ENCODE results near the gene RAB28.

RAB28 gene

GRCh38 chr4:13328591-13328990 is 155.5 kb downstream of the RAB28 start:
- no peak overlapping the region for H3K27ac ChIP-seq
- no peak for TF ChIP-seq CTCF (conservative IDR thresholded peaks at IDR 0.05)

DNA sequence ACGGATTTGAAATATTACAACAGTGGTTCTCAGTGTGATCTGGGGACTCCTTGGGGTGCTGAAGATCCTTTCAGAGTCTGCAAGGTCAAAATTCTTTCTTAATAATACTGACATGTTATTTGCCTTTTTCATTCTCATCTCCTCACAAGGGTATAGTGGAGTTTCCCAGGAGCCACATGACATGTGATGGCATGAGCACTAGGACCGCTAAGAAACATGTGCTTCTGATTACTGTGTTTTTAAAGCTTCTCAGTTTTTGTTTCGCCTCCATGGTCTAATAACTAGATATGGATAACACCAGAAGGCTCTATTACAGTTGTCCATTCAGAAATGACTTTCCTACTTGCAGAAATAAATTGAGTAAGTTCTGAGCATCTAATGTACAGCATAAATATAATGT is 156.1 kb downstream of the RAB28 start:
- no peak overlapping the region for H3K27ac ChIP-seq
- TF ChIP-seq CTCF (conservative IDR thresholded peaks at IDR 0.05), result no peak

GRCh38 chr4:13325744-13326143 is 158.4 kb downstream of the RAB28 start:
- H3K27ac ChIP-seq, result no peak overlapping the region

DNA sequence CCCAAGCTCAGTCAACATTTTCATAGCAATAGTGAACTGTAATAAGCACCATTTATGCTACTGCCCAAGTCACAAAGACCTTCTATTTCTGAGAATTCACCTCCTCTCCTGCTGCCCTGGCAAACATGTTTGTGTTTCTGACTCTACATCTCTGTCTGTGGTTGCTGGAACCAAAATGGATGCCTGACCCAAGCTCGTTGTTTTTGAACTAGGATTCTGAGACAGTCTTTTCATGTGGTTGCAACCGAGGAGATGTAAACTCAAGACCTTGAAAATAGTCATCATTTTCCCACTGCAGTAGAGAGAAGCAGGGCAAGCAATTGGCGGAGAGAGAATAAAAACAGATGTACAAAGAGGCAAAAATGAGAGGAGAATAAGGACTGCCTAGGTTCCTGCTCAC is 160.2 kb downstream of the RAB28 start:
- TF ChIP-seq CTCF (conservative IDR thresholded peaks at IDR 0.05), result no peak
- no peak overlapping the region for H3K27ac ChIP-seq

More at GRCh38 chr4:13325744-13326143, 158.4 kb downstream of the RAB28 start:
- no peak for TF ChIP-seq CTCF (conservative IDR thresholded peaks at IDR 0.05)

GRCh38 chr4:13322681-13323101 is 161.4 kb downstream of the RAB28 start:
- H3K27ac ChIP-seq, result no peak overlapping the region
- TF ChIP-seq CTCF (conservative IDR thresholded peaks at IDR 0.05), result no peak

All from VCaP (cell line).